Motor neuron (in vitro differentiated cells): ENCODE results near the gene NRAS. TPM values are rescaled to one million over a fixed set of nuclear protein-coding genes. Genes with fewer than 3 reads are reported as not detected.

Source experiments
- ATAC-seq, 8 experiments: fragments of 200-7000 bp; cut with Tn5 transposase; replicated peaks in 6 of 8; 2 replicates each; pipeline ENCODE4 v1.8.0; 2021; ENCODE audit warnings: mild to moderate bottlenecking in 8 of 8, moderate library complexity in 8 of 8
- H3K27ac ChIP-seq, 2 donors: fragments of 250-450 bp; sonication (Bioruptor Pico); 2 replicates each; pipeline ENCODE4 v1.9.0; 2021; ENCODE audit warnings: antibody characterized with exemption in 2 of 2, mild to moderate bottlenecking in 2 of 2, moderate library complexity in 1 of 2
- H3K4me1 ChIP-seq, 2 donors: fragments of 250-450 bp; sonication (Bioruptor Pico); replicated peaks in 1 of 2; 2 replicates each; pipeline ENCODE4 v1.6.1; 2021; ENCODE audit warnings: antibody characterized with exemption in 2 of 2, mild to moderate bottlenecking in 2 of 2, moderate library complexity in 1 of 2
- H3K4me3 ChIP-seq, 5 donors: fragments of 250-450 bp; sonication (Bioruptor Pico); 2 replicates each; pipeline ENCODE4 v1.9.0; 2021; ENCODE audit warnings: antibody characterized with exemption in 5 of 5, mild to moderate bottlenecking in 5 of 5, moderate library complexity in 4 of 5
- WGBS, 10 experiments: fragments of 450-650 bp; shearing (Covaris generic); methylation state at CpG; one replicate each; pipeline ENCODE4 v1.0.0; 2022; 5-methylcytosine and 5-hydroxymethylcytosine counted together
- in situ Hi-C, 9 experiments: fragments of 400-800 bp; cut with MboI; loops; one replicate each; pipeline ENCODE4 v1.15.0; 2021; ENCODE audit warnings: low sequenced_read_pairs in 9 of 9, low pct_unique_long_range_greater_than_20kb in 2 of 9; ENCODE audit not compliant: unreplicated experiment in 9 of 9
- total RNA-seq, 8 experiments: library from RNA; unstranded; fragments of 300-600 nt; gene quantifications; 2 replicates each; pipeline versions ENCODE4 v1.2.3 to v1.2.4, GENCODE V29; 2022

The NRAS gene
- total RNA-seq, 8 experiments from 2014 or later, result 15.8 to 87.0 (median 50.8) TPM

DNA sequence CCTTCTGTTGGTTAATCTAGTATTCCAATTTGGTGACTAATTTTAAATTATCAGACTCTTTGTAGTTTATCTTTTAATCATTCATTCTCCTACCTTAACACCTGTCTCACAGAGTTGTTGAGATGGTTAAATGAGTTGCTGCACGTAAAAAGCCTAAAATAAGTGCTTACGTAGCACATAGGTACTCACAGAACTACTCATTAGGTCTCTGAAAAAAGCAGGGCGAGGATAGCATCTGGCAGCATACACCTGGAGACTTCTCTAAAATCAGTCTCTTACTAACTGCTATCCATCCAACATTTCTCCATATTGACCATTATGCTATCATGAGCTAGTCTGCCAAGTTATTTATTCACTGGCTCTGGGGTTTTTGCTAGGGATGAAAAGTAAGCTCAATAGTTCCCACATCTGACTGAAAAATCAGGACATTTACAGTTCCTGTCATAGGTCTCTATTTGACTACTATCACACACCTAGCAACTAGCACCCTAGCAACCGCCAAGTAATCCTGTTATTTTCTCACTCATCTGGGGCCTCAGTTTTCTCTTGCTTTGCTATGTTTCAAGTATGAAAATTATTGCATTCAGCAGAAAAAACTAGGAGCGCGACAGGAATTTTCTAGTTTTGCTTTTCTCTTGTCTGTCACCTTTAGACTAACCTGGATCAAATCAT is 30.0 kb upstream of the NRAS start:
- in situ Hi-C loops, result no loop called here

DNA sequence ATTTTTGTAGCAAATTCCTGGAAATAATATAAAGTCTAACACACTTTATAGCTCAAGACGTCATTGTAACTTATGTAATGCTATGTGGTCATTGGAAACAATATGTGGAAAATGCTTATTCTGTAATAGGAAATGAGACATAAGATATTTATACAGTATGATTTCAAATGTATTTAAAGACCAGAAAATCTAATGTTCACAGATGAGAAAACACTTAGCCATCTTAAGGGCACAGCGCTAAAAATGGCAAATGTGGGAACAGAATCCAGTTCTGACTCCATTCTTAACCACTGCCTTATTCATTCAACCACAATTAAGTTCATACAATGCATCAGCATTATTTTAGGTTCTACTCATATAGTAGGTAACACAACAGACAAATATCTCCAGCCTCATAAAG is 28.7 kb upstream of the NRAS start:
- 44 to 100% (median 88%) methylated on average over 1 to 2 of the region's 2 CpGs; no CpG with 5 or more reads in 1 of the 10 experiments for WGBS, 10 experiments
- no peak for ATAC-seq
- in situ Hi-C loops, result no loop called here
- H3K4me1 ChIP-seq, result peaks cover 3 to 4% of the 10 kb centered on the region in 2 donors
- H3K27ac ChIP-seq, result no peak overlapping the region
- H3K4me3 ChIP-seq, result no peak overlapping the region

More for the DNA sequence above, 30.0 kb upstream of the NRAS start:
- 72 to 100% (median 88%) methylated on average over 1 to 6 of the region's 6 CpGs for WGBS, 10 experiments
- peak in 4 of 8 experiments; percentile 23 to 65 (median 39) for ATAC-seq
- Histone ChIP-seq H3K4me1 (peaks cover 10 to 17% of the 10 kb centered on the region in 2 donors), H3K4me3 (no peak overlapping the region), H3K27ac (no peak overlapping the region)

DNA sequence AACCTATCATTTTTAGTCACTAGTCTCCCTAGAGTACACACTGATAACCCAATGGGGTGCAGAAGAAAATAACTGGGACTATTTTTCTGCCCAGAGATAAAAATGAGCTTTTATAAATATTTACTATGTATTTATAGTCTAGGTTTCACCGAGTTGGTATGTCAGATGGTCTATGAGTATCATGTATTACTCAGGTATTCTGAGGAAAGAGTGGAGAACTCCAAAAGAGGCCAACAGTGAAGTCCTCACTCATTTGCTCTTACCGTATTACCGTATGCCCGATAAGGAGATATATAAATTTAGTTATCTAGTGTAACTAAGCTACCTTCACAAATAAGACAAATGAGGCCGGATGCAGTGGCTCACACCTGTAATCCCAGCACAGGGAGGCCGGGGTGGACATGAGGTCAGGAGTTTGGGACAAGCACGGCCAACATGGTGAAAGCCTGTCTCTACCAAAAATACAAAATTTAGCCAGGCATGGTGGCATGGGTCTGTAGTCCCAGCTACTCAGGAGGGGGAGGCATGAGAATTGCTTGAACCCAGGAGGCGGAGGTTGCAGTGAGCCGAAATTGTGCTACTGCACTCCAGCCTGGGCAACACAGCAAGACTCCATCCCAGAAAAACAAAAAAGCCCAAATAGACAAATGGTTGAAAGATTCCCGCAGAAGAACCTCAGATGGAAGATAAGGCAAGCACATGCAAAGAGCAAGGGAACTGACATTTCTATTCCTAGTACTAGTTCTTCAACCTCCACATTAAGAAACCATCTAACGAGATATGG is 25.6 kb upstream of the NRAS start:
- H3K4me1 ChIP-seq, result no peaks in the 10 kb centered on the region
- in situ Hi-C loops, result no loop called here
- WGBS, 10 experiments, result 92 to 100% (median 99%) methylated on average over 2 to 11 of the region's 11 CpGs
- H3K4me3 ChIP-seq, result no peak overlapping the region
- no peak overlapping the region for H3K27ac ChIP-seq
- ATAC-seq, result no peak

DNA sequence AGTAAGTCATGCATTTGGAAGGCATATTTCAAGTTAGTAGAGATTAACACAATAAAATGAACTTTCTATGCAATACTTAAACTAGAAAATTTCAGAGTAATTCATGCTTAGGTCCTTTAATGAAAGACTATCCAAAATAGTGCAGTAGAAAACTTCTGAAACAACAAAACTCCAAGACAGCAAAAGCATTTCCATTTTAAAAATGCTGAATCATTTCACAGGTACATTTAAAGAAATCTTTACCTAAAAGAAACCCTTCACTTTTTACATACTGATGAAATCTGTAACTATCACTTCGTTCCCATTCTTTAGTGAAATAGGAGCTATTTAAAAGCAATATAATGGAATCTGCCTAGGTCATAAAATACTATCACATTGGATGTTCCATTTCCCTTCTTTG is 23.8 kb upstream of the NRAS start:
- no peak overlapping the region for H3K4me3 ChIP-seq
- ATAC-seq, result no peak
- H3K27ac ChIP-seq, result no peak overlapping the region
- in situ Hi-C loops, result no loop called here
- no peaks in the 10 kb centered on the region for H3K4me1 ChIP-seq
- 94 to 100% (median 100%) methylated on average over 1 of the region's 1 CpG for WGBS, 10 experiments

DNA sequence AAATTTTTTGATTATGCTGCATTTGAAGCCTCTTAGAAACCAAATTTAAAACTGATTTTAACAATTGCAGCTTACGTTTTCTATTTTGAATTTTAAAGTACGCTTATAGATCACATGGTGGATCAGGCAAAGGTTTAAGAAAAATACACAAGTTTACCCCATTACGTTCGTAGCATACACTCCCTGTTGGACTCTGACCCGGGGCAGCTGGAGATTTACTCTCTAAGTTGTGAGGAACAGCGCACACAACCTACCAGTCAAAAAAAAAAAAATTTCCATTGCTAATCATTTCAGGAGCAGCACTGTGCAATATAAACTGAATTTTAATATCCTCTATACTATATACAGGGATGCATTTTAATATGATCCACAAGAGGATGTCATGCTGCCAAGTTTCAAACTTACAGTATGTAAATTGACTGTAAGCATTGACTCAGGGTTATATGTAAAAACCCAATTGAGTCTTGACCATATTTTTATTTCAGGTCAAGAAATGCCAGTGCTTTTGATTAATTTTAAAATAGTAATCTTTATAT is 20.8 kb upstream of the NRAS start:
- 0 to 100% (median 94%) methylated on average over 3 to 6 of the region's 6 CpGs; no CpG with 5 or more reads in 1 of the 10 experiments for whole genome bisulfite sequencing, 10 experiments
- in situ Hi-C loops, result no loop called here
- peak in 1 of 8 experiments; percentile 95 for ATAC-seq

DNA sequence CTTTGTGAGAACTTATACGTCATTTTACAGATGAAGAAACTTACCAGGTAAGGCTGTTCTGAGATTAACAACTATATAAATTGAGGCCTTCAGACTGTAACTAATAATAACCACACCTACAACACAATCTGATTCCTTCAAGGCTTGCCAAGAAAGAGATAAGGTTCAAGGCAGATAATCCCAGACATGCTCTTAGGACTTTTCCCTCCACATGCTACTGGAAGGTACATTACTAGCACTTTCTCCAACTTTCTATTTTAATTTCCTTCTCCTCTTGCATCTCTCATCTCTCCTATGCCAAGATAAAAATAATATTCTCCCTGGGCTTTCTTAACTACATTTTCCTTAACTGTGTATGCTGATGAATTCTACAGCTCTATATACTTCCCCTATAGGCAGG is 18.9 kb upstream of the NRAS start:
- 67 to 100% (median 100%) methylated on average over 1 of the region's 1 CpG; no CpG with 5 or more reads in 1 of the 10 experiments for WGBS, 10 experiments
- Histone ChIP-seq H3K27ac (no peak overlapping the region), H3K4me1 (no peaks in the 10 kb centered on the region), H3K4me3 (no peak overlapping the region)
- in situ Hi-C loops, result no loop called here
- ATAC-seq, result no peak

More for the DNA sequence above, 20.8 kb upstream of the NRAS start:
- H3K27ac ChIP-seq, result no peak overlapping the region
- no peak overlapping the region for H3K4me3 ChIP-seq
- no peaks in the 10 kb centered on the region for H3K4me1 ChIP-seq

DNA sequence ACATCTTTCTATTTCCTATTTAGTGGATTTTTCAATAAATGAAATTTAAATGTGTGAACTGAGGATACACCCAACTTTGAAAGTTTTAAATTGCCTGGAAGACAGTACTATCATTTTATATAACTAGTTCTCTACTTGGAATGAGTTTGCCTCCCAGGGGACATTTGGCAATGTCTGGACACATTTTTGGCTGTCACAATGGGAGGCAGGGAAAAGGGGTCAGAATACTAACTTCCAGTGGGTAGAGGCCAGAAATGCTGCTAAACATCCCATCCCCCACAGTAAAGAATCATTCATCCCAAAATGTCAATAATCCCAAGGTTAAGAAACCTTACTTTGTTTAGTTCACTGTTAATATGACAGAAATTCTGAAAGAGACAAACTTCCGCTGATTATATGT is 13.2 kb upstream of the NRAS start:
- Histone ChIP-seq H3K4me3 (no peak overlapping the region), H3K4me1 (no peaks in the 10 kb centered on the region), H3K27ac (no peak overlapping the region)
- WGBS, 10 experiments, result 89 to 100% (median 100%) methylated on average over 1 of the region's 1 CpG; no CpG with 5 or more reads in 3 of the 10 experiments
- ATAC-seq, result no peak
- in situ Hi-C loops, result no loop called here

DNA sequence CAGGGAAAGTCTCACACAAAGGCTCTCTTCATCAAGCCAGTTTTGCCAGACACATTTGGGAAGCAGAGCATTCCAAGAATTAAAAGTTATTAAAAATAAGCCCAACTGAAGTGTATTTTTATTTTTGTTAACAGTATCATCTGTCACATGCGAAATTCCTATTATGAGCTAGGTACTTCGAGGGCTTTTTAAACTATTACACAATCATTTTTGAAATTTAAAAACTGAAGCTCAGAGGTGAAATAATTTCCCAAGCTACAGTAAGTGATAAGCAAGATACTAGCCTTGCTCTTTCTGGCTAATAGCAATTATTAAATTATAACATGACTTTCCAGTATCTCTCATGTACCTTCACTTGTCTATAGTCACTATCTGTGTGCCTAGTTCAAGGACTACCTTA is 12.0 kb upstream of the NRAS start:
- Histone ChIP-seq H3K4me1 (no peaks in the 10 kb centered on the region), H3K27ac (no peak overlapping the region), H3K4me3 (no peak overlapping the region)
- in situ Hi-C loops, result no loop called here
- WGBS, 10 experiments, result 60 to 97% (median 81%) methylated on average over 1 to 2 of the region's 2 CpGs; no CpG with 5 or more reads in 1 of the 10 experiments
- no peak for ATAC-seq

DNA sequence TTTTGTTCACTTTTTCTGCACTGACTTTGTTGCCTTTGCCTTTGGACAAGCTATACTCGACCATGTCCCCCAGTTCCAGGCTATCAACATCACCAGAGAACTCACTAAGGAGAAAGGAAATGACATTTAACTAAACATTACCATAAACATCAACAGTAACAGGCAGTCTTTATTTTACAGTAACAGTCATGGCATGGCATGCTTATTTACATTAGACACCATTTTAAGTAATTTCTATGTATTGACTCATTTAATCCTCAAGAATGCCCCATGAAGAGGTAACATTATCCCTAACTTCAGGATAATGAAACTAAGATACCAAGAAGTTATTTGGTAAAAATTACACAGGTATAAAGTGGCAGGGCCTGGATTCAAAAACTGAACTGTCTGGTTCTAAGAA is 8.7 kb upstream of the NRAS start:
- no peak overlapping the region for H3K27ac ChIP-seq
- WGBS, 10 experiments, result 70 to 100% (median 100%) methylated on average over 1 of the region's 1 CpG; no CpG with 5 or more reads in 1 of the 10 experiments
- ATAC-seq, result no peak
- H3K4me1 ChIP-seq, result no peaks in the 10 kb centered on the region
- H3K4me3 ChIP-seq, result no peak overlapping the region
- in situ Hi-C loops, result no loop called here

DNA sequence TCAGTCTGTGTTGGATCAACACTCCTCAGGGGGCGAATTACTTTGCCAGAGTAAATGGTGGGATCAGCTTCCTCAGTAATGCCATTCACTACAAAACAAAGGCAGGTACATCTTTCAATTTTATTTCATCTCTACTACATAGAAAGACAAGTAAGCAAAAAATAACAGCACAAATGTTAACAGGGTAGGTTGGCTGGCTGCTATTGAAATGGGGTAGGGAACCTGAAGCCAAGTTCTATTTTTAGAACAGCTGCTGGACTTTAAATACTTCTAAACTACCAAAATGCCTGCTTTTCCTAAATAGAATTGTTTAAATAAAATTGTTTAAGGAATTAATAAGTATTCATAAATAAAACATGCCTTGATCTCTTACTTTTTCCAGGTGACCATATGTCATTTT is 7.3 kb upstream of the NRAS start:
- Histone ChIP-seq H3K4me1 (no peaks in the 10 kb centered on the region), H3K27ac (no peak overlapping the region), H3K4me3 (no peak overlapping the region)
- no peak for ATAC-seq
- in situ Hi-C loops, result no loop called here
- 85 to 100% (median 100%) methylated on average over 1 of the region's 1 CpG; no CpG with 5 or more reads in 2 of the 10 experiments for WGBS, 10 experiments

DNA sequence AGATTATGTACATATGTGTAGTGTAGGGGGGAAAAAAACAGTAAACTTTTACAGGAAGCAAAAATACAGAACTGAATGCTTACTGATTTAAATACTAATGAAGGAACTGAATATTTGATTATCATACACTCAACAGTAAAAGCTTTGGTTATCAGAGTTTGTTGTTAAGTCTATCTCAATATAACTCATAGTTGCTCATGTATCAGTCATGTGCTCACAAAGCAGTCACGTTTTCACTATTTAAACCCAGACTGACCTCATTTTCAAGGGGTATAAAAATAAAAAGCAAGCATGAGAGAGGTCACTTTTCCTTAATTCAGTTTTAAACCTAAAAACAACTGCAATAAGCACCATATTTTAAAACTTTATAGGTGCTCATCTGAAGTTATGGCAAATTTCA is 6.9 kb upstream of the NRAS start:
- Histone ChIP-seq H3K4me3 (no peak overlapping the region), H3K27ac (no peak overlapping the region), H3K4me1 (no peaks in the 10 kb centered on the region)
- 0 to 79% (median 0%) methylated on average over 1 of the region's 1 CpG; no CpG with 5 or more reads in 1 of the 10 experiments for WGBS, 10 experiments
- in situ Hi-C loops, result no loop called here
- no peak for ATAC-seq

DNA sequence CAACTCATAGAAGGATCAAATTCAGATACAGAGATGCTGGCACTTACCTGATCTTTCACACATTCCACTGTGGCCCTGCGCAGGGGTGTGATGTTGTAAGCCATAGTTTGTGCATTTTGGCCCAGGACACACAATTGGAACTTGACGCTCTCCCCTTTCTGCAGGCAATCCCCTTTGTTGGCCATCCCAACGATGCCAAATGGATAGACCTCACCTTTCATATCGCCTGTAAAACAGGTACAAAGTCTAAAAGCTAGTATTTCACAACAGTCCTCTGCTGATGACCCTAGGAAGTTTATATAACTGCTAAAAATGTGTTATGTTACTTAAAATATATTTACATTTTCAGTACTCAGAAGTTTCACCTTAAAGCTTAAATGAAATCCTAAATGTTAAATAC is 3.9 kb upstream of the NRAS start:
- H3K4me1 ChIP-seq, result peaks cover 1 to 9% of the 10 kb centered on the region in 2 donors
- in situ Hi-C loops, result no loop called here
- WGBS, 10 experiments, result 93 to 100% (median 100%) methylated on average over 1 to 4 of the region's 4 CpGs; no CpG with 5 or more reads in 1 of the 10 experiments

DNA sequence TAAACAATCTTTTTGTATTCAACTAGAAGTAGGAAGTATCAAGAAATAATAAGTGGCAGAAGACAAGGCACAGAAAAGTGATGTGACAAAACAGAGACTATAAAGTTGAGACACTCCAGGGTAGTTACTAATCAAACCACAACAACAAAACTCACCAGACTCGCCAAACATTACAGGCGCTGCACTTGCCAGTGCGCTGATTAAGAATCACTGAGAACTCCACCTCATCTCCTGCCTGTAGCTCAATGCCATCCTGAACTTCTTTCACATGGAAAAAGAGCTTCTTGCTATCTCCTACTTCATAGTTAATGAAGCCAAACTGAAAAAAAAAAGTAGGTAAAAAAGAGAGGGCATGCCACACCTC is 2.8 kb upstream of the NRAS start:
- Histone ChIP-seq H3K27ac (no peak overlapping the region), H3K4me3 (no peak overlapping the region), H3K4me1 (peaks cover 7 to 17% of the 10 kb centered on the region in 2 donors)
- in situ Hi-C loops, result no loop called here
- no peak for ATAC-seq
- 85 to 100% (median 94%) methylated on average over 3 of the region's 3 CpGs; no CpG with 5 or more reads in 4 of the 10 experiments for WGBS, 10 experiments

More for the DNA sequence above, 3.9 kb upstream of the NRAS start:
- H3K4me3 ChIP-seq, result no peak overlapping the region
- no peak overlapping the region for H3K27ac ChIP-seq
- ATAC-seq, result no peak
